Colonic mucosa (tissue), 4 donors: Measurements from ENCODE around the gene HSDL2. TPM values are rescaled to one million over a fixed set of nuclear protein-coding genes. Genes with fewer than 3 reads are reported as not detected.
"Not testable (repeated sequence)": the region's sequence is repeated elsewhere in the genome, so short reads cannot be mapped to it uniquely, and the experiment has no call there.

Source experiments
- DNase-seq: peaks from one replicate; pipeline ENCODE4 v3.0.0-alpha.2; 2020
- H3K27ac ChIP-seq: fragments of 200-600 bp; one replicate; pipeline ENCODE4 v1.8.0; 2021
- H3K27me3 ChIP-seq: fragments of 200-600 bp; one replicate; pipeline ENCODE4 v1.8.0; 2021
- H3K36me3 ChIP-seq: fragments of 200-600 bp; one replicate; pipeline ENCODE4 v1.8.0; 2021
- H3K4me1 ChIP-seq: fragments of 200-600 bp; one replicate; pipeline ENCODE4 v1.8.0; 2021; ENCODE audit warnings: mild to moderate bottlenecking
- H3K4me3 ChIP-seq: fragments of 200-600 bp; one replicate; pipeline ENCODE4 v1.8.0; 2021
- H3K9ac ChIP-seq, 2 donors: one replicate each; pipeline ENCODE4 v1.7.0; 2013; ENCODE audit warnings: control low read depth in 2 of 2, low read depth in 2 of 2, low read length in 2 of 2
- H3K9me3 ChIP-seq: fragments of 200-600 bp; one replicate; pipeline ENCODE4 v1.8.0; 2021
- CTCF ChIP-seq: fragments of 200-600 bp; IDR thresholded peaks from one replicate; pipeline ENCODE4 v1.8.0; 2022; ENCODE audit warnings: antibody characterized with exemption, mild to moderate bottlenecking
- intact Hi-C: fragments of 100-400 bp; cut with DNase I; formaldehyde crosslinking; loops from one replicate; pipeline ENCODE4 v1.14.1; 2022
- total RNA-seq, 2 donors: library from RNA; stranded (reverse); fragmentation: NEBNext Ultra II Directional in 1 of 2; extraction: Animal tissue kit (Norgen Biotek cat#: 25700) in 1 of 2; gene quantifications; one replicate each; pipeline ENCODE4 v1.2.1, GENCODE V29; 2021
- donor health status: healthy.
- donor health status: DM: no; HTN: no; CAD: no.
- donor health status: DM: no; HTN: no; CAD: no.

Gene HSDL2
- total RNA-seq, 2 donors from 2014 or later = 45.4 to 48.9 TPM

DNA sequence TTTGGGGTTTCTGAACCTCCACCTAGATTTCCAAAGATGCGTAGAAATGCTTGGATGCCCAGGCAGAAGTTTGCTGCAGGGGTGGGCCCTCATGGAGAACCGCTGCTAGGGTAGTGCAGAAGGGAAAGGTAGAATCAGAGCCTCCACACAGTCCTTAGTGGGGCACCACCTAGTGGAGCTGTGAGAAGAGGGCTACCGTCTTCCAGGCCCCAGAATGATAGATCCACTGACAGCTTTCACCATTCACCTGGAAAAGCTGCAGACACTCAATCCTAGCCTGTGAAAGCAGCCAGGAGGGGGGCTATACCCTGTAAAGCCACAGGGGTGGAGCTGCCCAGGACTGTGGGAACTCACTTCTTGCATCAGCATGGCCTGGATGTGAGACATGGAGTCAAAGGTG lies 13.3 kb upstream of the HSDL2 start:
- no peak for TF ChIP-seq CTCF
- Histone ChIP-seq H3K36me3 (no peaks in the 10 kb centered on the region), H3K4me3 (no peak overlapping the region), H3K9ac (no peak overlapping the region), H3K27ac (no peak overlapping the region), H3K9me3 (no peaks in the 10 kb centered on the region), H3K27me3 (no peaks in the 10 kb centered on the region), H3K4me1 (no peaks in the 10 kb centered on the region)
- intact Hi-C loops = loop anchor here (10.0 kb wide), 1 partner anchor 612 kb away; no protein-coding TSS in a partner anchor
- DNase-seq = no peak

DNA sequence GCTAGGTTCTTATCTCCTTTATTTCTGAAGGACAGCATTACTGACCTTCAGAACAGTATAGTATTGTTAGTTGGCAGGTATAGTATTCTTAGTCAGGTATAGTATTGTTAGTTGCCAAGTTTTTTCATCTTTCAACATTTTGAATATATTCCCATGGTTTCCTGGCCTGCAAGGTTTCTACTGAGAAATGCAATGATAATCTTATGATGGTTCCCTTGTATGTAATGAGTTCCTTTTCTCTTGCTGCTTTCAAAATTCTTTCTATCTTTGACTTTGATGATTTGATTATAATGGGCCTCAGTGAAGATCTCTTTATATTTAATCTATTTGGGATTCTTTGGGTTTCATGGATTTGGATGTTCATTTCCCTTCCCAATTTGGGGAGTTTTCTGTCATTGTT lies 12.4 kb upstream of the HSDL2 start:
- H3K27me3 ChIP-seq = no peaks in the 10 kb centered on the region
- H3K9me3 ChIP-seq = no peaks in the 10 kb centered on the region
- no peak overlapping the region for H3K4me3 ChIP-seq
- TF ChIP-seq CTCF = no peak
- H3K9ac ChIP-seq = no peak overlapping the region
- DNase-seq = no peak
- no peaks in the 10 kb centered on the region for H3K4me1 ChIP-seq
- intact Hi-C loops = loop anchor here (10.0 kb wide), 1 partner anchor 613 kb away; no protein-coding TSS in a partner anchor
- H3K36me3 ChIP-seq = no peaks in the 10 kb centered on the region
- no peak overlapping the region for H3K27ac ChIP-seq

GRCh38 chr9:112369817-112370216 lies 10.1 kb upstream of the HSDL2 start:
- no peaks in the 10 kb centered on the region for H3K36me3 ChIP-seq
- no peaks in the 10 kb centered on the region for H3K9me3 ChIP-seq
- no peak for DNase-seq
- intact Hi-C loops = loop anchor here (10.0 kb wide), 1 partner anchor 615 kb away; no protein-coding TSS in a partner anchor
- no peak for TF ChIP-seq CTCF
- H3K4me3 ChIP-seq = no peak overlapping the region
- no peaks in the 10 kb centered on the region for H3K4me1 ChIP-seq
- H3K27me3 ChIP-seq = no peaks in the 10 kb centered on the region
- H3K27ac ChIP-seq = no peak overlapping the region
- no peak overlapping the region for H3K9ac ChIP-seq

GRCh38 chr9:112371060-112371459 lies 8.8 kb upstream of the HSDL2 start:
- Histone ChIP-seq H3K4me3 (no peak overlapping the region), H3K9me3 (no peaks in the 10 kb centered on the region), H3K27me3 (no peaks in the 10 kb centered on the region), H3K4me1 (no peaks in the 10 kb centered on the region), H3K27ac (no peak overlapping the region), H3K9ac (no peak overlapping the region), H3K36me3 (no peaks in the 10 kb centered on the region)
- intact Hi-C loops = no loop called here
- DNase-seq = no peak
- TF ChIP-seq CTCF = no peak

- H3K27me3 ChIP-seq, DNase-seq, H3K4me3 ChIP-seq, H3K9ac ChIP-seq, intact Hi-C loops, H3K27ac ChIP-seq, H3K4me1 ChIP-seq, H3K36me3 ChIP-seq, H3K9me3 ChIP-seq: not testable (repeated sequence)
These were observed 6.2 kb upstream of the HSDL2 start for GRCh38 chr9:112373666-112374065.

DNA sequence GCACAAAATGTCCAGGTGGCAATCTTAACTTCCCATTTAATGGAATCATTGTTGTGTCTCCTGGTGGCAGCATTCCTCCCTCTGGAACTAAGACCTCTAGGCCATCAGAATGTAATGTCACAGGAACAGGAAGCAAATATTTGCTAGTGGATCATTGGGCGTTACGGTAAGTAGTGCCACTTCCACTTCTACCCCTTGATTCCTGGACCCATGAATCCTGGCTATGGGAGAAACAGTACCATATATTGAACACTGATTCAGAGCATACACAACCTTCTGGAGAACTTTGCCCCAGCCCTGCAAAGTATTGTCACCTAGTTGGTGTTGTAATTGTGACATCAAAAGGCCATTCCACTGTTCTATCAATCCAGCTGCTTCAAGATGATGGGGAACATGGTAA lies 5.7 kb upstream of the HSDL2 start:
- H3K36me3 ChIP-seq, H3K27me3 ChIP-seq, intact Hi-C loops, H3K27ac ChIP-seq, H3K4me3 ChIP-seq, H3K9ac ChIP-seq, H3K4me1 ChIP-seq, H3K9me3 ChIP-seq, DNase-seq: not testable (repeated sequence)

- Histone ChIP-seq H3K27me3 (no peaks in the 10 kb centered on the region), H3K4me3 (no peak overlapping the region), H3K4me1 (peaks cover 6% of the 10 kb centered on the region), H3K9ac (no peak overlapping the region), H3K27ac (no peak overlapping the region), H3K36me3 (no peaks in the 10 kb centered on the region), H3K9me3 (no peaks in the 10 kb centered on the region)
- intact Hi-C loops = no loop called here
- TF ChIP-seq CTCF = no peak
- no peak for DNase-seq
These were observed 4.5 kb upstream of the HSDL2 start for GRCh38 chr9:112375361-112375760.
